Measurements from ENCODE around the gene ATPAF1.

- no peak for TF ChIP-seq USF2 (IDR thresholded peaks at IDR 0.05)
- TF ChIP-seq JUN (IDR thresholded peaks at IDR 0.05), result no peak
These were observed 19.9 kb upstream of the ATPAF1 start for GRCh38 chr1:46687921-46688509.
